ENCODE results near the gene CDC25C.

Gene CDC25C

GRCh38 chr5:138331449-138332368 lies at the start of gene CDC25C:
CDC25C (minus strand) TSS chr5:138331804; CDS start chr5:138331180, 624 bp downstream.
- H3K27ac Mint-ChIP-seq, result peak within 1 kb of the TSS; percentile 23
- no peaks in the 10 kb centered on the region for H3K9me3 Mint-ChIP-seq
- peaks cover 13% of the 10 kb centered on the region for H3K4me1 Mint-ChIP-seq
- no peaks in the 10 kb centered on the region for H3K27me3 Mint-ChIP-seq
- H3K4me3 Mint-ChIP-seq, result peak within 1 kb of the TSS; percentile 94
- no peaks in the 10 kb centered on the region for H3K36me3 Mint-ChIP-seq

- peaks cover 5% of the 10 kb centered on the region for H3K36me3 Mint-ChIP-seq
- H3K27me3 Mint-ChIP-seq, result no peaks in the 10 kb centered on the region
- no peak overlapping the region for H3K4me3 Mint-ChIP-seq
- H3K4me1 Mint-ChIP-seq, result peaks cover 32% of the 10 kb centered on the region
- H3K9me3 Mint-ChIP-seq, result no peaks in the 10 kb centered on the region
- no peak overlapping the region for H3K27ac Mint-ChIP-seq
Measured at GRCh38 chr5:138372653-138373052, 41.0 kb upstream of the CDC25C start.

GRCh38 chr5:138372225-138372624 lies 40.6 kb upstream of the CDC25C start:
- Mint-ChIP-seq H3K4me3 (no peak overlapping the region), H3K36me3 (peaks cover 5% of the 10 kb centered on the region), H3K27ac (no peak overlapping the region), H3K4me1 (peaks cover 32% of the 10 kb centered on the region), H3K9me3 (no peaks in the 10 kb centered on the region), H3K27me3 (no peaks in the 10 kb centered on the region)

- Mint-ChIP-seq H3K4me3 (no peak overlapping the region), H3K9me3 (no peaks in the 10 kb centered on the region), H3K36me3 (peaks cover 1% of the 10 kb centered on the region), H3K27me3 (no peaks in the 10 kb centered on the region), H3K27ac (no peak overlapping the region), H3K4me1 (peaks cover 40% of the 10 kb centered on the region)
Measured at GRCh38 chr5:138371454-138371853, 39.9 kb upstream of the CDC25C start.

- Mint-ChIP-seq H3K27ac (no peak overlapping the region), H3K4me3 (no peak overlapping the region), H3K4me1 (peaks cover 47% of the 10 kb centered on the region), H3K36me3 (peaks cover 3% of the 10 kb centered on the region), H3K9me3 (no peaks in the 10 kb centered on the region), H3K27me3 (no peaks in the 10 kb centered on the region)
Measured at GRCh38 chr5:138370537-138370936, 38.9 kb upstream of the CDC25C start.

GRCh38 chr5:138369706-138370105 lies 38.1 kb upstream of the CDC25C start:
- H3K4me3 Mint-ChIP-seq, result peak overlapping the region; percentile 3
- H3K36me3 Mint-ChIP-seq, result peaks cover 3% of the 10 kb centered on the region
- peak overlapping the region; percentile 9 for H3K27ac Mint-ChIP-seq
- no peaks in the 10 kb centered on the region for H3K27me3 Mint-ChIP-seq
- H3K9me3 Mint-ChIP-seq, result no peaks in the 10 kb centered on the region
- peaks cover 53% of the 10 kb centered on the region for H3K4me1 Mint-ChIP-seq

- peaks cover 3% of the 10 kb centered on the region for H3K36me3 Mint-ChIP-seq
- no peaks in the 10 kb centered on the region for H3K9me3 Mint-ChIP-seq
- peaks cover 57% of the 10 kb centered on the region for H3K4me1 Mint-ChIP-seq
- no peak overlapping the region for H3K4me3 Mint-ChIP-seq
- peak overlapping the region; percentile 9 for H3K27ac Mint-ChIP-seq
- no peaks in the 10 kb centered on the region for H3K27me3 Mint-ChIP-seq
Measured at GRCh38 chr5:138369261-138369660, 37.7 kb upstream of the CDC25C start.

- Mint-ChIP-seq H3K4me1 (peaks cover 61% of the 10 kb centered on the region), H3K4me3 (no peak overlapping the region), H3K27ac (no peak overlapping the region), H3K27me3 (no peaks in the 10 kb centered on the region), H3K36me3 (peaks cover 3% of the 10 kb centered on the region), H3K9me3 (no peaks in the 10 kb centered on the region)
Measured at GRCh38 chr5:138366632-138367382, 35.2 kb upstream of the CDC25C start.

GRCh38 chr5:138364576-138364975 lies 33.0 kb upstream of the CDC25C start:
- peaks cover 7% of the 10 kb centered on the region for H3K36me3 Mint-ChIP-seq
- H3K27ac Mint-ChIP-seq, result no peak overlapping the region
- H3K9me3 Mint-ChIP-seq, result no peaks in the 10 kb centered on the region
- no peak overlapping the region for H3K4me3 Mint-ChIP-seq
- no peaks in the 10 kb centered on the region for H3K27me3 Mint-ChIP-seq
- H3K4me1 Mint-ChIP-seq, result peaks cover 75% of the 10 kb centered on the region

GRCh38 chr5:138360941-138361452 lies 29.4 kb upstream of the CDC25C start:
- H3K4me3 Mint-ChIP-seq, result peak overlapping the region; percentile 66
- H3K36me3 Mint-ChIP-seq, result peaks cover 4% of the 10 kb centered on the region
- no peaks in the 10 kb centered on the region for H3K27me3 Mint-ChIP-seq
- peak overlapping the region; percentile 86 for H3K27ac Mint-ChIP-seq
- no peaks in the 10 kb centered on the region for H3K9me3 Mint-ChIP-seq
- peaks cover 56% of the 10 kb centered on the region for H3K4me1 Mint-ChIP-seq

- Mint-ChIP-seq H3K9me3 (no peaks in the 10 kb centered on the region), H3K4me3 (no peak overlapping the region), H3K4me1 (peaks cover 61% of the 10 kb centered on the region), H3K36me3 (peaks cover 4% of the 10 kb centered on the region), H3K27ac (peak overlapping the region; percentile 35), H3K27me3 (no peaks in the 10 kb centered on the region)
Measured at GRCh38 chr5:138359621-138360020, 28.0 kb upstream of the CDC25C start.

- Mint-ChIP-seq H3K4me1 (peaks cover 57% of the 10 kb centered on the region), H3K36me3 (peaks cover 4% of the 10 kb centered on the region), H3K27me3 (no peaks in the 10 kb centered on the region), H3K27ac (peak overlapping the region; percentile 82), H3K4me3 (peak overlapping the region; percentile 98), H3K9me3 (peaks cover 4% of the 10 kb centered on the region)
Measured at GRCh38 chr5:138354926-138355378, 23.3 kb upstream of the CDC25C start.

GRCh38 chr5:138354387-138354786 lies 22.8 kb upstream of the CDC25C start:
- Mint-ChIP-seq H3K27me3 (no peaks in the 10 kb centered on the region), H3K9me3 (peaks cover 4% of the 10 kb centered on the region), H3K27ac (peak overlapping the region; percentile 59), H3K36me3 (peaks cover 4% of the 10 kb centered on the region), H3K4me1 (peaks cover 53% of the 10 kb centered on the region), H3K4me3 (peak overlapping the region; percentile 98)

- H3K4me1 Mint-ChIP-seq, result peaks cover 53% of the 10 kb centered on the region
- peaks cover 4% of the 10 kb centered on the region for H3K9me3 Mint-ChIP-seq
- H3K36me3 Mint-ChIP-seq, result peaks cover 4% of the 10 kb centered on the region
- H3K4me3 Mint-ChIP-seq, result peak overlapping the region; percentile 98
- H3K27ac Mint-ChIP-seq, result peak overlapping the region; percentile 97
- H3K27me3 Mint-ChIP-seq, result no peaks in the 10 kb centered on the region
Measured at GRCh38 chr5:138353560-138354080, 22.0 kb upstream of the CDC25C start.

- no peaks in the 10 kb centered on the region for H3K27me3 Mint-ChIP-seq
- H3K36me3 Mint-ChIP-seq, result peaks cover 4% of the 10 kb centered on the region
- H3K4me3 Mint-ChIP-seq, result peak overlapping the region; percentile 98
- H3K27ac Mint-ChIP-seq, result peak overlapping the region; percentile 97
- H3K9me3 Mint-ChIP-seq, result peaks cover 4% of the 10 kb centered on the region
- H3K4me1 Mint-ChIP-seq, result peaks cover 53% of the 10 kb centered on the region
Measured at GRCh38 chr5:138352722-138353559, 21.3 kb upstream of the CDC25C start.

Data from activated naive CD4-positive, alpha-beta T cell treated with anti-CD3 and anti-CD28 coated beads, Interleukin-2, amount 50 U/mL, for 24 hours (primary cell).